ENCODE data around the gene IFI44. TPM values are rescaled to one million over a fixed set of nuclear protein-coding genes. Genes with fewer than 3 reads are reported as not detected.

Gene IFI44
- total and polyA plus RNA-seq, 2 of the 8 experiments (the other 6 are each of a cell fraction or from before 2014, with no cell fraction given): not detected

- Histone ChIP-seq H2BK5ac (ENCODE audit: low read depth, low read length) (no peak overlapping the region), H3K4ac (replicated peaks; ENCODE audit: insufficient read length, low read depth, low read length) (no peak overlapping the region), H3K27me3 (replicated peaks in 1 of 4; ENCODE audit: control insufficient read depth in 3 of 4, extremely low read depth in 1 of 4, insufficient read depth in 3 of 4, low read length in 3 of 4) (no peaks in the 10 kb centered on the region), H3K36me3 (ENCODE audit: control insufficient read depth in 2 of 4, insufficient read depth in 4 of 4, low read length in 3 of 4) (no peaks in the 10 kb centered on the region), H2BK120ac (replicated peaks; ENCODE audit: low read depth, low read length) (no peak overlapping the region), H3K79me2 (ENCODE audit: control insufficient read depth in 1 of 2, insufficient read depth in 2 of 2, low read length in 2 of 2) (no peaks in the 10 kb centered on the region), H3K9ac (replicated peaks in 1 of 4; ENCODE audit: extremely low read depth in 1 of 4, low read depth in 3 of 4, low read length in 3 of 4) (no peak overlapping the region), H2BK20ac (ENCODE audit: low read length) (no peak overlapping the region), H3K79me1 (ENCODE audit: low read depth, low read length) (no peaks in the 10 kb centered on the region), H3K23me2 (ENCODE audit: low read depth, low read length) (no peaks in the 10 kb centered on the region), H2BK12ac (ENCODE audit: low read depth, low read length) (no peak overlapping the region), H3K27ac (ENCODE audit: low read depth, low read length) (no peak overlapping the region), H2AK5ac (ENCODE audit: low read depth, low read length) (no peak overlapping the region), H2AFZ (ENCODE audit: low read length) (no peak overlapping the region), H2BK15ac (ENCODE audit: low read length) (no peak overlapping the region), H4K8ac (ENCODE audit: extremely low read depth, insufficient read depth, low read length) (no peak overlapping the region), H4K91ac (replicated peaks; ENCODE audit: insufficient read length, low read length) (no peak overlapping the region), H3K4me2 (ENCODE audit: insufficient read depth in 1 of 2, low read depth in 2 of 2, low read length in 2 of 2) (no peak overlapping the region), H3K4me3 (ENCODE audit: extremely low read depth in 1 of 4, insufficient read depth in 2 of 4, low read depth in 3 of 4, low read length in 4 of 4) (no peak overlapping the region), H3K14ac (ENCODE audit: insufficient read length) (no peak overlapping the region), H4K20me1 (replicated peaks in 1 of 2; ENCODE audit: control insufficient read depth in 1 of 2, insufficient read depth in 2 of 2, low read length in 2 of 2) (no peaks in the 10 kb centered on the region), H4K5ac (ENCODE audit: insufficient read length, low read depth, low read length) (no peak overlapping the region), H3K9me3 (ENCODE audit: insufficient read depth in 2 of 2, low read depth in 1 of 2, low read length in 1 of 2) (peaks cover 6 to 9% of the 10 kb centered on the region in 2 experiments; a peak in 2 of 4 replicates), H3K18ac (ENCODE audit: extremely low read depth, low read length) (no peak overlapping the region), H3K23ac (ENCODE audit: insufficient read length) (no peak overlapping the region), H3K4me1 (replicated peaks in 1 of 4; ENCODE audit: control insufficient read depth in 3 of 4, insufficient read depth in 4 of 4, low read length in 3 of 4) (no peaks in the 10 kb centered on the region), H3K56ac (replicated peaks; ENCODE audit: insufficient read length, low read depth, low read length) (no peak overlapping the region)
- CTCF ChIA-PET (ENCODE audit: partially characterized antibody): interaction anchor here (1.5 kb wide), 1 partner anchor 506 kb away, joined by 3 read pairs; no protein-coding TSS in a partner anchor
- POLR2A ChIA-PET (ENCODE audit: partially characterized antibody): no interaction called here
- TF ChIP-seq SIN3A (conservative IDR thresholded peaks at IDR 0.05 in 1 of 2, IDR thresholded peaks at IDR 0.05 in 1 of 2; ENCODE audit: low read depth in 1 of 2, low read length in 2 of 2): no peak
- TF ChIP-seq TAF1 (IDR thresholded peaks at IDR 0.05; ENCODE audit: low read depth, low read length): no peak
- no peak for TF ChIP-seq CTCF (IDR thresholded peaks at IDR 0.05; ENCODE audit: control extremely low read depth in 1 of 3, insufficient read depth in 1 of 3, low read depth in 1 of 3, low read length in 3 of 3)
- no peak for TF ChIP-seq TAF7 (optimal IDR thresholded peaks at IDR 0.05; ENCODE audit: borderline replicate concordance, low read depth, low read length)
- TF ChIP-seq KDM4A (IDR thresholded peaks at IDR 0.05; ENCODE audit: low read depth, low read length, severe bottlenecking): no peak
- no peak for TF ChIP-seq POLR2A (IDR thresholded peaks at IDR 0.05; ENCODE audit: control extremely low read depth in 1 of 2, low read depth in 2 of 2, low read length in 2 of 2)
- TF ChIP-seq ATF3 (IDR thresholded peaks at IDR 0.05; ENCODE audit: insufficient read depth, low read depth, low read length): no peak
- no peak for TF ChIP-seq CBX8 (IDR thresholded peaks at IDR 0.05; ENCODE audit: borderline replicate concordance, low read depth, low read length)
- DNase-seq (ENCODE audit: low read depth in 1 of 2, low spot score in 2 of 2) (no peak), FAIRE-seq (no peak)
- WGBS, 2 experiments (ENCODE audit: extremely low coverage in 1 of 2, insufficient coverage in 1 of 2, insufficient read length in 1 of 2, insufficient replicate concordance in 2 of 2, low coverage in 1 of 2, low lambda C conversion rate in 2 of 2, missing lambda C conversion rate in 1 of 2): 89% methylated on average over 1 of the region's 1 CpG; no CpG with 5 or more reads in 1 of the 2 experiments
Measured at GRCh38 chr1:78645723-78646122, 3.9 kb upstream of the IFI44 start.
